Spinal cord (tissue), 10 donors: ENCODE data around the gene UGT1A3. TPM values are rescaled to one million over a fixed set of nuclear protein-coding genes. Genes with fewer than 3 reads are reported as not detected.

ENCODE experiments used
- DNase-seq, 6 donors: peaks; one replicate each; pipeline versions ENCODE4 v3.0.0 to v3.0.0-alpha.2; 2013 to 2015; ENCODE audit warnings: low spot score in 6 of 6, low read depth in 4 of 6
- H3K27ac ChIP-seq: one replicate; pipeline ENCODE4 v1.5.1; 2013; ENCODE audit warnings: low read depth, low read length, control low read depth
- H3K27me3 ChIP-seq: one replicate; pipeline ENCODE4 v1.6.1; 2013; ENCODE audit warnings: low read length; ENCODE audit not compliant: control insufficient read depth, insufficient read depth
- H3K36me3 ChIP-seq: one replicate; pipeline ENCODE4 v1.6.1; 2013; ENCODE audit warnings: low read length; ENCODE audit not compliant: control insufficient read depth, insufficient read depth
- H3K4me1 ChIP-seq: one replicate; pipeline ENCODE4 v1.6.1; 2013; ENCODE audit warnings: low read length; ENCODE audit not compliant: control insufficient read depth, insufficient read depth
- H3K4me3 ChIP-seq: one replicate; pipeline ENCODE4 v1.5.1; 2013; ENCODE audit warnings: low read depth, low read length, control low read depth
- H3K9me3 ChIP-seq: one replicate; pipeline ENCODE4 v1.6.1; 2013; ENCODE audit warnings: low read length; ENCODE audit not compliant: control insufficient read depth, insufficient read depth
- WGBS: methylation state at CpG from one replicate; pipeline ENCODE4 v1.1.5; 2013; ENCODE audit warnings: missing lambda C conversion rate; ENCODE audit not compliant: insufficient coverage; 5-methylcytosine and 5-hydroxymethylcytosine counted together
- polyA plus RNA-seq, 2 donors: library from polyadenylated mRNA; unstranded; fragments of 120-200 nt; gene quantifications; one replicate each; pipeline ENCODE4 v1.2.1, GENCODE V29; 2013; ENCODE audit not compliant: insufficient read length in 2 of 2
- total RNA-seq, 2 donors: library from RNA; depleted of rRNA in 1 of 2; stranded (reverse); fragments of 120-200 nt in 1 of 2; fragments of >200 nt in 1 of 2; gene quantifications; one replicate each; pipeline versions ENCODE4 v1.2.3 to v1.2.4, GENCODE V29; 2013 to 2014
- donor health status: healthy.

Gene UGT1A3
- total and polyA plus RNA-seq, 4 donors, result not detected

DNA sequence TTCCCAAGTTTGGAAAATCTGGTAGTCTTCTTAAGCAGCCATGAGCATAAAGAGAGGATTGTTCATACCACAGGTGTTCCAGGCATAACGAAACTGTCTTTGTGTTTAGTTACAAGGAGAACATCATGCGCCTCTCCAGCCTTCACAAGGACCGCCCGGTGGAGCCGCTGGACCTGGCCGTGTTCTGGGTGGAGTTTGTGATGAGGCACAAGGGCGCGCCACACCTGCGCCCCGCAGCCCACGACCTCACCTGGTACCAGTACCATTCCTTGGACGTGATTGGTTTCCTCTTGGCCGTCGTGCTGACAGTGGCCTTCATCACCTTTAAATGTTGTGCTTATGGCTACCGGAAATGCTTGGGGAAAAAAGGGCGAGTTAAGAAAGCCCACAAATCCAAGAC is 43.3 kb downstream of the UGT1A3 start:
- H3K36me3 ChIP-seq, result no peaks in the 10 kb centered on the region
- H3K27me3 ChIP-seq, result no peaks in the 10 kb centered on the region
- no peak for DNase-seq
- no peaks in the 10 kb centered on the region for H3K4me1 ChIP-seq
- WGBS, result 95% methylated on average over 12 of the region's 16 CpGs
- H3K4me3 ChIP-seq, result no peak overlapping the region
- no peaks in the 10 kb centered on the region for H3K9me3 ChIP-seq
- H3K27ac ChIP-seq, result no peak overlapping the region

DNA sequence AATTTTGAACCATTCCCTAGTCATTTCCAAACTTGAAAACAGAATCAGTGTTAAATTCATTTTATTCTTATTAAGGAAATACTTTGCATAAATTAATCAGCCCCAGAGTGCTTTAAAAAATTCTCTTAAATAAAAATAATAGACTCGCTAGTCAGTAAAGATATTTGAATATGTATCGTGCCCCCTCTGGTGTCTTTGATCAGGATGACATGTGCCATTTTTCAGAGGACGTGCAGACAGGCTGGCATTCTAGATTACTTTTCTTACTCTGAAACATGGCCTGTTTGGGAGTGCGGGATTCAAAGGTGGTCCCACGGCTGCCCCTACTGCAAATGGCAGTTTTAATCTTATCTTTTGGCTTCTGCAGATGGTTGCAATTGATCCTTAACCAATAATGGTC is 43.7 kb downstream of the UGT1A3 start:
- H3K4me3 ChIP-seq, result no peak overlapping the region
- no peaks in the 10 kb centered on the region for H3K9me3 ChIP-seq
- H3K27me3 ChIP-seq, result no peaks in the 10 kb centered on the region
- H3K4me1 ChIP-seq, result no peaks in the 10 kb centered on the region
- no peak for DNase-seq
- WGBS, result 90% methylated on average over 3 of the region's 5 CpGs
- H3K36me3 ChIP-seq, result no peaks in the 10 kb centered on the region
- no peak overlapping the region for H3K27ac ChIP-seq

DNA sequence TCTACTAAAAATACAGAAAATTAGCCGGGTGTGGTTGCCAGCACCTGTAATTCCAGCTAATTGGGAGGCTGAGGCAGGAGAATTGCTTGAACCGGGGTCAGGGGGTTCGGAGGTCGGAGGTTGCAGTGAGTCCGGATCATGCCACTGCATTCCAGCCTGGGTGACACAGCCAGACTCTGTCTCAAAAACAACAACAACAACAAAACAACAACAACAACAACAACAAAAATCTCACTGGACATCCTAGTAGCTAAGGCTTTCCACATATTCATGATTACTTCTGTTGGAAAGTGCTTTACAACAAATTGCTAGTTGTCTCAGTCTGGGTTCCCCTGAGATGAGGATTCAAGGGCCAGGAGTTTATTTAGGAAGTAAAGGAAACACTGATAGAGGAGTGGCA is 45.0 kb downstream of the UGT1A3 start:
- no peaks in the 10 kb centered on the region for H3K9me3 ChIP-seq
- DNase-seq, result no peak
- H3K4me1 ChIP-seq, result no peaks in the 10 kb centered on the region
- no peak overlapping the region for H3K27ac ChIP-seq
- H3K36me3 ChIP-seq, result no peaks in the 10 kb centered on the region
- H3K27me3 ChIP-seq, result no peaks in the 10 kb centered on the region
- 100% methylated on average over 1 of the region's 5 CpGs for WGBS
- H3K4me3 ChIP-seq, result no peak overlapping the region

DNA sequence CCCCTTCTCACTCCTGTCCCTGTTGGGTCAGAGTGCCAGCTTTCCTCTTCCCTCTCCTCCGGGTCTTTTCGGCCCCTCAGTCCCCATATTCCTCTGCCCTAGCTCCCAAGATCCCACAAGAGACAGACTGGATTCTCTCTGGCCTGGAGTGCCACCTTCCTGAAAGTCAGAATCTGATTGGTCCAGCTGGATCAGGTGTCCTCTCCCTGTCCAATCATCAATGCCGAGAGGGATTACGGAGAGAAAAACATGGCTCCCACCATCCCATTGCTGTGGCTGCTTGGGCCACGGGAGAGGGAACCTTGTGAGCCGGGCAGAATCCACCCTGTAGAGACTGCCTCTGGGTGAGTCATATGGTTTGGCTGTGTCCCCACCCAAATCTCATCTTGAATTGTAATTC is 46.6 kb downstream of the UGT1A3 start:
- no peak overlapping the region for H3K4me3 ChIP-seq
- H3K27me3 ChIP-seq, result no peaks in the 10 kb centered on the region
- no peak overlapping the region for H3K27ac ChIP-seq
- DNase-seq, result no peak
- no peaks in the 10 kb centered on the region for H3K36me3 ChIP-seq
- WGBS, result 78% methylated on average over 2 of the region's 6 CpGs
- H3K9me3 ChIP-seq, result no peaks in the 10 kb centered on the region
- no peaks in the 10 kb centered on the region for H3K4me1 ChIP-seq

DNA sequence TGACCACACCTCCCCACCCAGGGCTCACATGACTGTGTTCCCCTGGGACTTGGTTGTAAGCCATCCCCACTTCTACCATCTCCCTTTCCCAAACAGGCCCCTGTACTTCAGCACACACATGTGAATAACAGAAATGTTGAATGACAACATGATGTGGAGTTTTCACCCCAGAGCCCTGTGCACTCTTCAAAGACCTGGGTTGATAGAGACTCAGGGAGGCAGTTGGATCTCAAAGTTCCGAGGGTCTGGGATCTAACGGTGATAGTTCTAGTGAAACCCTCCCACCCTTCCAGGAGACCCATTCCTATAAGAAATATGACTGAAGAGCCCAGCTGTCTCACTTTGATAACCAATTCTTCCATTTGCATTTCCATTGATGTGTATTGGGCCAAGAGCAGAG is 49.2 kb downstream of the UGT1A3 start, which contains the start of gene MROH2A:
MROH2A (plus strand) TSS at position 301 of the 400 bp plus-strand sequence. CDS start 1,029 bp downstream, outside the sequence.
- no CpG with 5 or more reads among the region's 2 CpGs for WGBS

DNA sequence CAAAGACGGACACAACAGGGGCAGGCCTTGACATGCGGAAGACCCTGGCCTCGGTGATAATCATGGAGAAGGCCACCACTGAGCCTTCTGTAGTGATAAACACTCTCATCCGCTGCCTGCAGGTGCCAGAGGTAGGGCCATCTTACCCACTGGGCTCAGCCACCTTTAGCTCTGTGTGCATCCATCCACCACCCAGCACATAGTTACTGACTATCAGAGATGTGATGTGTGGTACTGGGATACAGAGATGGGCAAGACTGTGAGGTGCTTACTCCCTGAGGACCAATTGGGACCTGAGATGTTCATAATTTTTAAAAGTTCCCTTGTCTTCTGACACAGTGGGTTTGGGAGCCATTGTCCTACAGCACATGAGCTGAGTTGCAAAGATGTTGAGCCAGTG is 50.9 kb downstream of the UGT1A3 start:
- Histone ChIP-seq H3K27ac (no peak overlapping the region), H3K36me3 (no peaks in the 10 kb centered on the region), H3K9me3 (no peaks in the 10 kb centered on the region), H3K4me3 (no peak overlapping the region), H3K27me3 (no peaks in the 10 kb centered on the region), H3K4me1 (no peaks in the 10 kb centered on the region)
- 97% methylated on average over 3 of the region's 4 CpGs for WGBS
- DNase-seq, result no peak

More for the DNA sequence above, 49.2 kb downstream of the UGT1A3 start, which contains the start of gene MROH2A:
- Histone ChIP-seq H3K27ac (no peak within 1 kb of the TSS), H3K9me3 (no peaks in the 10 kb centered on the region), H3K4me3 (no peak within 1 kb of the TSS), H3K36me3 (no peaks in the 10 kb centered on the region), H3K4me1 (no peaks in the 10 kb centered on the region), H3K27me3 (no peaks in the 10 kb centered on the region)
- no peak for DNase-seq

DNA sequence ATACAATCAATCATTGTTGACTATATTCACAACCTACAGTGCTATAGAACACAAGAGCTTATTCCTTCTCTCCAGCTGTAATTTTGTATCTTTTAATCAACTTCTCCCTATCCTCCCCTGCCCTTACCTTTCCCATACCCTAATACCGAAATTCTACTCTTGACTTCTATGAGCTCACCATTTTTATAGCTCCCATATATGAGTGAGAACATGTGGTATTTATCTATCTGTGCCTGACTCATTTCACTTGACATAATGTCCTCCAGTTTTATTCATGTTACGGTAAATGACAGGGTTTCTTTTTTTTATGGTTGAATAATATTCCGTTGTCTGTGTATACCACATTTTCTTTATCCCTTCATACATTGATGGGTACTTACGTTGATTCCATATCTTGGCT is 51.9 kb downstream of the UGT1A3 start:
- Histone ChIP-seq H3K27me3 (no peaks in the 10 kb centered on the region), H3K4me1 (no peaks in the 10 kb centered on the region), H3K4me3 (no peak overlapping the region), H3K27ac (no peak overlapping the region), H3K36me3 (no peaks in the 10 kb centered on the region), H3K9me3 (no peaks in the 10 kb centered on the region)
- WGBS, result no CpG with 5 or more reads among the region's 4 CpGs
- no peak for DNase-seq

DNA sequence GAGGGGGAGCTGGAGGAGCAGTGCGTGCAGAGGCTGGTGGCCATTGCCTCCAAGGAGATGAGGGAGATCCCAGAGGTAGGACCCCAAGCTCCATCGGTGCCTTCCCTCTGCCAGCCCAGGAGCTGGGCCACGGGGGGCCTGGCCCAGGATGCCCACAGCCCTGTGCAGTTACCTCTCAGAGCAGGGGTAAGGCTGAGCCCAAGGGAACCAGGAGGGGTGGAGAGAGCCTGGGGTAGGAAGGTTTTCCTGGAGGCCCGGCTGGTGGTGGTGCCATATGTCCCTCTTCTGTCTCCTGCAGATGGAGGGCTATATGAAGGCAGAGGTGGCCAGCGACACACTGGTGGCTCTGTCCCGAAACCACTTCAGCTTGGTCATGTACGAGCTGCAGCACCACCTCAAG is 60.7 kb downstream of the UGT1A3 start:
- Histone ChIP-seq H3K4me1 (no peaks in the 10 kb centered on the region), H3K27ac (no peak overlapping the region), H3K36me3 (no peaks in the 10 kb centered on the region), H3K27me3 (no peaks in the 10 kb centered on the region), H3K9me3 (no peaks in the 10 kb centered on the region), H3K4me3 (no peak overlapping the region)
- no peak for DNase-seq
- WGBS, result 92% methylated on average over 6 of the region's 7 CpGs

DNA sequence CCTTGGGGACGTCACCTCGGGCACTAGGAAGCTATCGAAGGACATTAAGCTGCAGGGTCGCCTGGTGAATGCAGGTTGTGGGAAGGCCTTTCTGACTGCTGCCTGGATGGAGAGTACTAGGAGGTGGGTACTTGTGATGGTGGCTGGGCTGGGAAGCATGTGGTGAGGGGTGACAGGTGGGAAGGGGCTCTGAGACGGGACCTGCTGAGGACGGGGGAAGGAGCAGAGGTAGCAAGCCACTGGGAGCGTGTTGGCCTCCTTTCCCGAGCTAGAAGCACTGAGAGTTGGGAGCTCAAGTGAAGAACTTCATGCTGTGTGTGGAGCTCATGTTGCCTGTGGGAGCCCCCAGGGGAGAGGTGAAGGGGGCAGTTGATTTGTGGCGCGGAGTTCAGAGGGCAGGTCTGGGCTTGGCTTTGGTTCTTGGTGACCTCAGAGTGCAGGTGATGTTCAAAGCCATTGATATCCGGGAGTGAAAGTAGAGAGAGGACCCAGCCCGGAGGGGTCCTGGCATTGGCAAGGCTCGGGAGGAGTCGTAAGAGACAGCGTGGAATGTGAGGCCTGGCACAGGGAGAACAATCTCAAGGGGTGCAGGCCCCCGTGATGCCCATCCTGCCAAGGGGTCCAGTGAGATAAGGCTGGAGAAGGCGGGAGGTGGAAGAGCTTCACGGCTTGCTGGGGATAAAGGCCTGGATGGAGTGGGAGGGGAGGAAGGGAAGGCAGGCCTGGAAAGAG is 62.5 kb downstream of the UGT1A3 start:
- no peak overlapping the region for H3K4me3 ChIP-seq
- DNase-seq, result no peak
- H3K4me1 ChIP-seq, result no peaks in the 10 kb centered on the region
- no peaks in the 10 kb centered on the region for H3K27me3 ChIP-seq
- no peaks in the 10 kb centered on the region for H3K36me3 ChIP-seq
- H3K9me3 ChIP-seq, result no peaks in the 10 kb centered on the region
- 88% methylated on average over 18 of the region's 18 CpGs for WGBS
- H3K27ac ChIP-seq, result no peak overlapping the region

DNA sequence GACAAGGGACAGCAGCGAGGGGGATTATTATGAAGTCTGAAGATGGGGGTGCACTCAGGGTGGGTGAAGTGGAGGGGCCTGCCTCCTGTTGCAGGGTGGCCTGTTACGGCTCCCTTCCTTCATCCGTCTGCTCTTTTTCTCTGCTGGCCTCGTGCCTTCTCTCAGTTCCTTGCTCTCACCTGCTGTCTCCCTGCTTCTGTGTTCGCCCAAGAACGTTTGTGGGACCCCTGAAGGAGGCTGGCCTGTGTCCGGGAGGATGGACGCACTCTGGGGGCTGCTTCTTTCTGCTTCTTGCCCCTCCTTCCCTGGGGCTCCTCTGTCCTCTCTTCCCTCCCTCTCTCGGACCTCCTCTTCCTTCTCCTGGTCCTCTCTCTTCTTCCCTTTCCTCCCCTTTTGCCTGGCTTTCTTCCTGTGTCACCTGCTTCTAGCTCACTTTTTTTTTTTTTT is 63.1 kb downstream of the UGT1A3 start:
- no peaks in the 10 kb centered on the region for H3K4me1 ChIP-seq
- no peak overlapping the region for H3K27ac ChIP-seq
- no peak for DNase-seq
- 81% methylated on average over 9 of the region's 9 CpGs for WGBS
- no peaks in the 10 kb centered on the region for H3K9me3 ChIP-seq
- no peaks in the 10 kb centered on the region for H3K36me3 ChIP-seq
- no peak overlapping the region for H3K4me3 ChIP-seq
- H3K27me3 ChIP-seq, result no peaks in the 10 kb centered on the region
